Stimulated activated CD4-positive, alpha-beta T cell treated with anti-CD3 and anti-CD28 coated beads, Interleukin-1b, Interleukin-23, amount 100 ng/mL, for 48 hours (primary cell): ENCODE results near the gene IFNG.

Source experiments
- DNase-seq: peaks from one replicate; pipeline ENCODE4 v3.0.0-alpha.2; 2020

Gene IFNG

GRCh38 chr12:68166317-68166831 is 6.8 kb upstream of the IFNG start:
- DNase-seq = no peak

GRCh38 chr12:68163560-68164081 is 4.1 kb upstream of the IFNG start:
- no peak for DNase-seq

GRCh38 chr12:68162374-68162773 is 2.8 kb upstream of the IFNG start:
- no peak for DNase-seq

GRCh38 chr12:68158432-68158831 is 1.1 kb downstream of the IFNG start:
- no peak for DNase-seq

- no peak for DNase-seq
Measured at GRCh38 chr12:68157380-68157779, 2.2 kb downstream of the IFNG start.

- no peak for DNase-seq
Measured at GRCh38 chr12:68156636-68157035, 2.9 kb downstream of the IFNG start.

GRCh38 chr12:68154779-68155178 is 4.8 kb downstream of the IFNG start:
- DNase-seq = no peak

- no peak for DNase-seq
Measured at GRCh38 chr12:68148261-68148951, 11.1 kb downstream of the IFNG start.

GRCh38 chr12:68140556-68140955 is 19.0 kb downstream of the IFNG start:
- DNase-seq = no peak

GRCh38 chr12:68139941-68140340 is 19.6 kb downstream of the IFNG start:
- no peak for DNase-seq

- no peak for DNase-seq
Measured at GRCh38 chr12:68139001-68139400, 20.5 kb downstream of the IFNG start.

GRCh38 chr12:68138480-68138879 is 21.1 kb downstream of the IFNG start:
- DNase-seq = no peak

- no peak for DNase-seq
Measured at GRCh38 chr12:68137335-68137830, 22.2 kb downstream of the IFNG start.

- DNase-seq = no peak
Measured at GRCh38 chr12:68135520-68135919, 24.0 kb downstream of the IFNG start.

GRCh38 chr12:68131867-68132414 is 27.6 kb downstream of the IFNG start:
- no peak for DNase-seq

- DNase-seq = no peak
Measured at GRCh38 chr12:68129979-68130378, 29.6 kb downstream of the IFNG start.

- no peak for DNase-seq
Measured at GRCh38 chr12:68122236-68122920, 37.2 kb downstream of the IFNG start.

GRCh38 chr12:68121143-68121542 is 38.4 kb downstream of the IFNG start:
- peak; percentile 70 for DNase-seq

GRCh38 chr12:68119724-68120211 is 39.8 kb downstream of the IFNG start:
- DNase-seq = peak; percentile 80

- DNase-seq = peak; percentile 39
Measured at GRCh38 chr12:68119250-68119649, 40.3 kb downstream of the IFNG start.

- no peak for DNase-seq
Measured at GRCh38 chr12:68118096-68118755, 41.3 kb downstream of the IFNG start.

GRCh38 chr12:68117661-68118060 is 41.9 kb downstream of the IFNG start:
- DNase-seq = no peak

- DNase-seq = no peak
Measured at GRCh38 chr12:68115281-68115680, 44.3 kb downstream of the IFNG start.
